ENCODE measurements around the gene SPTBN2. TPM values are rescaled to one million over a fixed set of nuclear protein-coding genes. Genes with fewer than 3 reads are reported as not detected.

SPTBN2 gene
- total RNA-seq, 1 donor from 2014 or later: 38.7 TPM

- no peak for FAIRE-seq
- TF ChIP-seq CTCF (IDR thresholded peaks at IDR 0.05; ENCODE audit: insufficient read depth, low read length, severe bottlenecking): no peak
- no peaks in the 10 kb centered on the region for H3K36me3 ChIP-seq (ENCODE audit: control insufficient read depth, insufficient read depth, low read length)
- no peaks in the 10 kb centered on the region for H3K27me3 ChIP-seq (ENCODE audit: control insufficient read depth, insufficient read depth, low read length)
- no peak for DNase-seq (ENCODE audit: low read depth)
- no peak overlapping the region for H3K4me3 ChIP-seq (ENCODE audit: low read depth, low read length)
These were observed 53.9 kb downstream of the SPTBN2 start for GRCh38 chr11:66674964-66675602.

GRCh38 chr11:66670816-66671215 lies 58.2 kb downstream of the SPTBN2 start:
- no peak for TF ChIP-seq CTCF (IDR thresholded peaks at IDR 0.05; ENCODE audit: insufficient read depth, low read length, severe bottlenecking)
- DNase-seq (ENCODE audit: low read depth) (no peak), FAIRE-seq (no peak)
- Histone ChIP-seq H3K4me3 (ENCODE audit: low read depth, low read length) (no peak overlapping the region), H3K36me3 (ENCODE audit: control insufficient read depth, insufficient read depth, low read length) (peaks cover 1% of the 10 kb centered on the region), H3K27me3 (ENCODE audit: control insufficient read depth, insufficient read depth, low read length) (no peaks in the 10 kb centered on the region)

DNA sequence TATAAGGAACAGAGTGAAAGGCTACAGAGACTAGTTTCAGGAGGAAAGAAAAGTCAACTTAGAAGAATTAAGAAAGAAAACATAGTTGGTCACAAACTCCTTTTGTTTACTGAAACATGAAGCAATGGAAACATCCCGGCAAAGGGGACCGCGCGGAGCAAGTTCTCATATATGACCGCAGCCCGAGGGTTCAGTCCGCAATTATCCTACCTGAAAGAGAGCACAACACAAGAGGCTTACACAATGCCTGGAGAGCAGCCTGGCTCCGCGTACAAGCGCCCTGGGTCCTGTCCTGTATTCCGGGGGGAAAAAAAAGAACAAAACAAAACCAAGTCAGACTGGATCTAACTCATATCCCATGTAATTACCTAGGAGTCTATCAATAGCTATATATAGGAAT lies 63.6 kb downstream of the SPTBN2 start:
- Histone ChIP-seq H3K4me3 (ENCODE audit: low read depth, low read length) (no peak overlapping the region), H3K27me3 (ENCODE audit: control insufficient read depth, insufficient read depth, low read length) (no peaks in the 10 kb centered on the region), H3K36me3 (ENCODE audit: control insufficient read depth, insufficient read depth, low read length) (peaks cover 5% of the 10 kb centered on the region)
- FAIRE-seq (no peak), DNase-seq (ENCODE audit: low read depth) (no peak)
- TF ChIP-seq CTCF (IDR thresholded peaks at IDR 0.05; ENCODE audit: insufficient read depth, low read length, severe bottlenecking): no peak

- TF ChIP-seq CTCF (IDR thresholded peaks at IDR 0.05; ENCODE audit: insufficient read depth, low read length, severe bottlenecking): no peak
- Histone ChIP-seq H3K4me3 (ENCODE audit: low read depth, low read length) (no peak overlapping the region), H3K36me3 (ENCODE audit: control insufficient read depth, insufficient read depth, low read length) (peaks cover 4% of the 10 kb centered on the region), H3K27me3 (ENCODE audit: control insufficient read depth, insufficient read depth, low read length) (no peaks in the 10 kb centered on the region)
- DNase-seq (ENCODE audit: low read depth): no peak
- FAIRE-seq: no peak
These were observed 65.2 kb downstream of the SPTBN2 start for GRCh38 chr11:66663741-66664296.

- Histone ChIP-seq H3K36me3 (ENCODE audit: control insufficient read depth, insufficient read depth, low read length) (peaks cover 10% of the 10 kb centered on the region), H3K4me3 (ENCODE audit: low read depth, low read length) (no peak overlapping the region), H3K27me3 (ENCODE audit: control insufficient read depth, insufficient read depth, low read length) (no peaks in the 10 kb centered on the region)
- FAIRE-seq (no peak), DNase-seq (ENCODE audit: low read depth) (no peak)
- no peak for TF ChIP-seq CTCF (IDR thresholded peaks at IDR 0.05; ENCODE audit: insufficient read depth, low read length, severe bottlenecking)
These were observed 69.3 kb downstream of the SPTBN2 start for GRCh38 chr11:66659763-66660162.

DNA sequence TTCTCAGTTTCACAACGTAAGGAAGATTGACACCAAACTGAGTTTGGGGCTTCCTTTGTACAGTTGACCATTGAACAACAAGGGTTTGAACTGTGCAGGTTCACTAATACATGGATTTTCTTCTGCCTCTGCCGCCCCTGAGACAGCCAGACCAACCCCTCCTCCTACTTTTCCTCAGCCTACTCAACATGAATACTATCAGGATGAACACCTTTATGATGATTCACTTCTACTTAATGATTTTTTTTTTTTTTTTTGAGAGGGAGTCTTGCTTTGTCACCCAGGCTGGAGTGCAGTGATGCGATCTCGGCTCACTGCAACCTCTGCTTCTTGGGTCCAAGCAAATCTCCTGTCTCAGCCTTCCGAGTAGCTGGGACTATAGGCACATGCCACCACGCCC lies 75.9 kb downstream of the SPTBN2 start:
- H3K36me3 ChIP-seq (ENCODE audit: control insufficient read depth, insufficient read depth, low read length): peaks cover 10% of the 10 kb centered on the region
- FAIRE-seq: no peak
- no peak for TF ChIP-seq CTCF (IDR thresholded peaks at IDR 0.05; ENCODE audit: insufficient read depth, low read length, severe bottlenecking)
- peak; percentile 73 for DNase-seq (ENCODE audit: low read depth)
- H3K4me3 ChIP-seq (ENCODE audit: low read depth, low read length): no peak overlapping the region
- no peaks in the 10 kb centered on the region for H3K27me3 ChIP-seq (ENCODE audit: control insufficient read depth, insufficient read depth, low read length)

Measured in bronchial epithelial cell (primary cell).